Measurements from ENCODE around the gene LY86. TPM values are rescaled to one million over a fixed set of nuclear protein-coding genes. Genes with fewer than 3 reads are reported as not detected.

The LY86 gene
- total and polyA plus RNA-seq, 9 of the 15 experiments (the other 6 are each of a cell fraction or from before 2014, with no cell fraction given): 0.08 to 0.20 TPM; not detected in 7

DNA sequence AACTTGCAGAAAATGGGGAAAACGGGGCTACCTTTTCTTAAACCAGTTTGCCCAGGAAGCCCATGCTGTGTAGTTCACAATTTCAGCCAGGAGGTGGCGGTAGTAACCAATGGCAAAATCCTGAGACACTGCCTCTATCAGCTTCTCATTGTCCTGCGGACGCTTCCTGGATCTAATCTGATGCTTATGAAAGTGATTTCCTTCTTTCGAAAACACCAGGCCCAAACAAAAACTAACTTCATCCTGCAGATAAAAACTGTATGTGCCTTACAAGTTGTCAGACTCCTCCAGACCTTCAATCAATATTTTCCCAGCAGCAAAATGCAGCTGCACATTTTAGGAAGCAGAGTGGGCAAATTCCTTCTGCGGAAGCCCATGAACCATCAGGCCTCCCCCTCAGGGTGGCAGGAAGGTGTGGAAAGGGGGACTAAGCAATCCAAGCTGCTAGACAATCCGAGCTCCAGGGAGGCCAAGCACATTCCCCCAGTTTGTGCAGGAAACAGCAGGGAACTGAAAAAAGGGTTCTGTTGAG, 88.5 kb downstream of the LY86 start:
- H3K4me2 ChIP-seq (ENCODE audit: insufficient read depth, low read length): no peak overlapping the region
- no peaks in the 10 kb centered on the region for H3K36me3 ChIP-seq (ENCODE audit: control insufficient read depth, insufficient read depth, low read length)
- intact Hi-C loops (cut with micrococcal nuclease): loop anchor here (1.0 to 5.0 kb wide), 8 partner anchors 20 to 938 kb away; no protein-coding TSS in a partner anchor
- peak; percentile 83 for ATAC-seq
- no peak overlapping the region for H3K27ac ChIP-seq (ENCODE audit: extremely low read depth, low read depth, low read length)
- BruUV-seq (replicated peaks): no TSS peak
- no peaks in the 10 kb centered on the region for H3K79me2 ChIP-seq (ENCODE audit: control insufficient read depth, insufficient read depth, low read length)
- peak; percentile 73 to 91 (median 75) for DNase-seq (ENCODE audit: extremely low read depth in 1 of 4, low spot score in 3 of 4)
- H3K27me3 ChIP-seq (ENCODE audit: control insufficient read depth in 2 of 2, insufficient read depth in 2 of 2, low read length in 2 of 2): no peaks in the 10 kb centered on the region
- H2AFZ ChIP-seq (ENCODE audit: low read depth, low read length): peak overlapping the region; percentile 19; the same call in 1 of the 2 replicates
- no peaks in the 10 kb centered on the region for H3K9me3 ChIP-seq (replicated peaks; ENCODE audit: control insufficient read depth, insufficient read depth, low read depth, low read length)
- H3K4me1 ChIP-seq (replicated peaks in 1 of 2; ENCODE audit: control insufficient read depth in 2 of 2, insufficient read depth in 2 of 2, low read length in 2 of 2): peaks cover 8 to 38% of the 10 kb centered on the region in 2 experiments; a peak in 4 of 5 replicates
- no peaks in the 10 kb centered on the region for H4K20me1 ChIP-seq (replicated peaks; ENCODE audit: control insufficient read depth, insufficient read depth, low read length)
- no peak overlapping the region for H3K4me3 ChIP-seq
- FAIRE-seq: peak; percentile 97
- POLR2A ChIA-PET: interaction anchor here (0.7 to 1.2 kb wide), 5 partner anchors 10 to 559 kb away, joined by 3 to 4 read pairs (median 3); no protein-coding TSS in a partner anchor
- in situ Hi-C loops (cut with MboI): loop anchor here (25.0 kb wide), 1 partner anchor 560 kb away; no protein-coding TSS in a partner anchor
- 14% methylated on average over 7 of the region's 7 CpGs for WGBS (ENCODE audit: insufficient coverage, low coverage, missing lambda C conversion rate)
- no peaks in the 10 kb centered on the region for H3K9me1 ChIP-seq (ENCODE audit: control insufficient read depth, insufficient read depth, low read length)
- CTCF ChIA-PET (ENCODE audit: low intra/inter-chr PET ratio): interaction anchor here (0.7 to 1.5 kb wide), 4 partner anchors 20 to 938 kb away, joined by 3 to 15 read pairs (median 6); no protein-coding TSS in a partner anchor
- no peak overlapping the region for H3K9ac ChIP-seq (ENCODE audit: insufficient read depth in 1 of 2, low read depth in 2 of 2, low read length in 2 of 2)
- TF ChIP-seq RAD21 (CRISPR knock-in tag; conservative IDR thresholded peaks at IDR 0.05 in 1 of 2, IDR thresholded peaks at IDR 0.05 in 1 of 2): peak; percentile 98
- TF ChIP-seq, protein P1, sequence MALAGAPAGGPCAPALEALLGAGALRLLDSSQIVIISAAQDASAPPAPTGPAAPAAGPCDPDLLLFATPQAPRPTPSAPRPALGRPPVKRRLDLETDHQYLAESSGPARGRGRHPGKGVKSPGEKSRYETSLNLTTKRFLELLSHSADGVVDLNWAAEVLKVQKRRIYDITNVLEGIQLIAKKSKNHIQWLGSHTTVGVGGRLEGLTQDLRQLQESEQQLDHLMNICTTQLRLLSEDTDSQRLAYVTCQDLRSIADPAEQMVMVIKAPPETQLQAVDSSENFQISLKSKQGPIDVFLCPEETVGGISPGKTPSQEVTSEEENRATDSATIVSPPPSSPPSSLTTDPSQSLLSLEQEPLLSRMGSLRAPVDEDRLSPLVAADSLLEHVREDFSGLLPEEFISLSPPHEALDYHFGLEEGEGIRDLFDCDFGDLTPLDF (CRISPR knock-in tag; IDR thresholded peaks at IDR 0.05): 0 out of 2 replicates have a peak, but pooled peaks have one; percentile 61
- TF ChIP-seq MAFK (IDR thresholded peaks at IDR 0.05; ENCODE audit: low read length): no peak; the same call in 1 of the 2 replicates
- no peak for TF ChIP-seq GABPB2 (CRISPR knock-in tag; conservative IDR thresholded peaks at IDR 0.05)
- 0 out of 2 replicates have a peak, but pooled peaks have one; percentile 36 for TF ChIP-seq MYC (IDR thresholded peaks at IDR 0.05; ENCODE audit: low read depth, low read length)
- TF ChIP-seq MYC (CRISPR knock-in tag; IDR thresholded peaks at IDR 0.05; ENCODE audit: borderline replicate concordance, low read depth): no peak
- TF ChIP-seq, protein P2, sequence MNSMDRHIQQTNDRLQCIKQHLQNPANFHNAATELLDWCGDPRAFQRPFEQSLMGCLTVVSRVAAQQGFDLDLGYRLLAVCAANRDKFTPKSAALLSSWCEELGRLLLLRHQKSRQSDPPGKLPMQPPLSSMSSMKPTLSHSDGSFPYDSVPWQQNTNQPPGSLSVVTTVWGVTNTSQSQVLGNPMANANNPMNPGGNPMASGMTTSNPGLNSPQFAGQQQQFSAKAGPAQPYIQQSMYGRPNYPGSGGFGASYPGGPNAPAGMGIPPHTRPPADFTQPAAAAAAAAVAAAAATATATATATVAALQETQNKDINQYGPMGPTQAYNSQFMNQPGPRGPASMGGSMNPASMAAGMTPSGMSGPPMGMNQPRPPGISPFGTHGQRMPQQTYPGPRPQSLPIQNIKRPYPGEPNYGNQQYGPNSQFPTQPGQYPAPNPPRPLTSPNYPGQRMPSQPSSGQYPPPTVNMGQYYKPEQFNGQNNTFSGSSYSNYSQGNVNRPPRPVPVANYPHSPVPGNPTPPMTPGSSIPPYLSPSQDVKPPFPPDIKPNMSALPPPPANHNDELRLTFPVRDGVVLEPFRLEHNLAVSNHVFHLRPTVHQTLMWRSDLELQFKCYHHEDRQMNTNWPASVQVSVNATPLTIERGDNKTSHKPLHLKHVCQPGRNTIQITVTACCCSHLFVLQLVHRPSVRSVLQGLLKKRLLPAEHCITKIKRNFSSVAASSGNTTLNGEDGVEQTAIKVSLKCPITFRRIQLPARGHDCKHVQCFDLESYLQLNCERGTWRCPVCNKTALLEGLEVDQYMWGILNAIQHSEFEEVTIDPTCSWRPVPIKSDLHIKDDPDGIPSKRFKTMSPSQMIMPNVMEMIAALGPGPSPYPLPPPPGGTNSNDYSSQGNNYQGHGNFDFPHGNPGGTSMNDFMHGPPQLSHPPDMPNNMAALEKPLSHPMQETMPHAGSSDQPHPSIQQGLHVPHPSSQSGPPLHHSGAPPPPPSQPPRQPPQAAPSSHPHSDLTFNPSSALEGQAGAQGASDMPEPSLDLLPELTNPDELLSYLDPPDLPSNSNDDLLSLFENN (IDR thresholded peaks at IDR 0.05; ENCODE audit: low read depth in 2 of 2, low read length in 2 of 2): 0 out of 4 replicates have a peak, but pooled peaks of 1 of the 2 experiments have one; percentile 13
- TF ChIP-seq CTBP1 (IDR thresholded peaks at IDR 0.05; ENCODE audit: borderline replicate concordance): peak; percentile 68; the same call in 1 of the 2 replicates
- no peak for TF ChIP-seq ZSCAN32 (CRISPR knock-in tag; IDR thresholded peaks at IDR 0.05)
- TF ChIP-seq ARID2 (IDR thresholded peaks at IDR 0.05): peak; percentile 70
- TF ChIP-seq L3MBTL2 (IDR thresholded peaks at IDR 0.05): peak; percentile 53; the same call in 1 of the 2 replicates
- TF ChIP-seq FOSL1 (tag; conservative IDR thresholded peaks at IDR 0.05): 0 out of 2 replicates have a peak, but pooled peaks have one; percentile 15
- no peak for TF ChIP-seq ZNF695 (CRISPR knock-in tag; IDR thresholded peaks at IDR 0.05)
- TF ChIP-seq, protein P3, sequence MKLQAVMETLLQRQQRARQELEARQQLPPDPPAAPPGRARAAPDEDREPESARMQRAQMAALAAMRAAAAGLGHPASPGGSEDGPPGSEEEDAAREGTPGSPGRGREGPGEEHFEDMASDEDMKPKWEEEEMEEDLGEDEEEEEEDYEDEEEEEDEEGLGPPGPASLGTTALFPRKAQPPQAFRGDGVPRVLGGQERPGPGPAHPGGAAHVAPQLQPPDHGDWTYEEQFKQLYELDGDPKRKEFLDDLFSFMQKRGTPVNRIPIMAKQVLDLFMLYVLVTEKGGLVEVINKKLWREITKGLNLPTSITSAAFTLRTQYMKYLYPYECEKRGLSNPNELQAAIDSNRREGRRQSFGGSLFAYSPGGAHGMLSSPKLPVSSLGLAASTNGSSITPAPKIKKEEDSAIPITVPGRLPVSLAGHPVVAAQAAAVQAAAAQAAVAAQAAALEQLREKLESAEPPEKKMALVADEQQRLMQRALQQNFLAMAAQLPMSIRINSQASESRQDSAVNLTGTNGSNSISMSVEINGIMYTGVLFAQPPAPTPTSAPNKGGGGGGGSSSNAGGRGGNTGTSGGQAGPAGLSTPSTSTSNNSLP (IDR thresholded peaks at IDR 0.05; ENCODE audit: borderline replicate concordance, low read depth, low read length): 0 out of 2 replicates have a peak, but pooled peaks have one; percentile 39
- no peak for TF ChIP-seq GTF2E2 (tag; IDR thresholded peaks at IDR 0.05)
